ENCODE data around the gene RPP25L.
A peak's percentile ranks its signal among the peaks of the same experiment; 100 is the strongest.

The RPP25L gene

DNA sequence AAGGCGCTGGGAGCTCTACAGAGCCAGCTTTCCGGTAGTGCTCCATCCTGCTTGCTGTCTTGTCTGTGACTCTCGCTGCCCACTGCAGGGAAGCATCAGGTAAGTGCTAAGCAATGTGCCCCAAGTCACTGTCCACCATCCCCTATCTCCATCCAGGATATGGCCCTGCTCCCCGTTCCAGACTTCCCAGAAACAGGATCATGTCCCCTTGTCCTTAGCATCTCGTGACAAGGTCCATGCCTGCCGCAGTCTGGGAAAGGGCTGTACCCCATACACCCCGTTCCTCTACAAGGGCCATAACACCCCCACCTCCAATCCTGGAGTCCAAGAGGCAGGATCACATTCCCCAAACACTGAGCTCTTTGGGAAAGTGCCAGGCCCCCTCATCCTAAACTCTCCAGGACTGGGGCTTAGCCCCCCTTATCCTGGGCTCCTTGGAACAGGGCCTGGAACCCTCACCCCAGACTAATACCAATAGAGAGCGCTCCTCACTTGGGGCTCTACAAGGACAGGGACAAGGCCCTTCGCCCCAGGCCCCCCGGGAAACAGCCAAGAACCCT, 566 bp downstream of the RPP25L start:
- DNase-seq, result no peak

DNA sequence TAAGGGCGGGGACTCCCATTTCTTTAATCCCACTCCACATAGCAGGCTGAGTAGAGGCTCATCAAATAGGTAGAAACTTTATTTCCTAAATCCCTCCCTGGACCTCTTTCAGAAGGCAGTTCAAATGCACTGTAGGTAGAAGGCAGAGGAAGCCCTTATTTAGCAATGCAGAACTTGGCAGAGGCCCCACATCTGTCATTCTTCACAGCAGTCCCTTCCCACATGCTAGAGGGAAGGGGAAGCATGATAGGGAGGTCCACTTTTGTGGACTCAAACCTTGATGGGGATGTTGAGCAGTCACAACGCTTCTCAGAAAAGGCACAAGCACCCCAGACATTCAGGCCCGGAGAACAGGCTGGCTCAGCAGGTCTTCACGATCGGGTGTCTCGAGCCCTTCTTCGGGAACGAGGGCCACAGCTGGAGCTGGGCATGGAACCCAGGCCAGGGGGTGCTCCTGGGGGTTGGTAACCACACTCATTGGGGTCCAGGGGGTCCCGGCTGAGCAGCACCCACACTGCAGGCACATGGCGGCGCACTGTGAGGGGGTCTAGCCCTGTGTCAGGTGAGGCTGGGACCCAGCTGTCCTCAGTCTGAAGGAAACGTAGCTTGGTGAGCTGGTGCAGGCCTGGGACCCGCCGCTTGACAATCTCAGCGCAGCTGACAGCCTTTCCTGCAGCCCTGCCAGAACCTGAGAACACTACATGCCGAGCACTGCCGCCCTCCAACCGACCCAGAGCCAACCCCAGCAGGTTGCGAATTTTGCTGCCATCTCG, 1.3 kb downstream of the RPP25L start:
- no peak for DNase-seq

DNA sequence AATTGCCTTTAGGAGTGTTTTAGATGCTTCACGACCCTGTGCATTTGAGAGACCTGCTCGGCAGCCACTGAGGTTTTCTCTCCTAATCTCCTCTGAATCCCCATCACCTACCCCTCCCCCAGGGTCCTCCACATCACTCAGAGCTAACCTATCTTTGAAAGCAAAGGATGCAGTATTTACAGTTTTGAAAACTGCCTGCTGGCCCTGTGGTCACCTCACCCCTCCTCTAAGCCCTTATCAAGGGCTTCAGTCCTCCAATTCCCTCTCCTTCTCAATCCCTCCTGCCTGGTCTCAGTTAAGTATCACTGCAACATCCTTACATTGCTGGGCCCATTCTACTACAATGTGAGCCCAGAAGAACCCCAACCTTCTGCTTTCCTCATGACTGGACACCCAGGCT, 4.6 kb downstream of the RPP25L start:
- no peak for DNase-seq

DNA sequence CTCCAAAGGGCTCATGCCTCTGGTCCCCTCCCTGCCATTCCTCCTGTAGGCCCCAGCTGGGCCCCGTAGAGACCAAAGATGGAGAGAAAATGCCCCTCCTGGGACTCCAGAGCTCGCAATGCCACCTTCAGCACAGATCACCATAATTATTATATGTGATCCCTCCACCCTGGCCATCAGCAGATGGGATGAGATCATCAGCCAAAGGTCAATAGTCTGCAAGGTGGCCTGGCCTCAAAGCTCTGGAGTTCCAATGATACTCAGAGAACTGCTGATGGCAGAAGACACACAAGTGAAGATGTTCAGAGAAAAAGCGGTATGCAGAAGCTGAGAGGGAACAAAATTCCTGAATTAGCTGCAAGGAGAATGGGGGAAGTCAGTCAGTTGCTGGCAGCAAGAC, 5.0 kb downstream of the RPP25L start:
- DNase-seq, result no peak

DNA sequence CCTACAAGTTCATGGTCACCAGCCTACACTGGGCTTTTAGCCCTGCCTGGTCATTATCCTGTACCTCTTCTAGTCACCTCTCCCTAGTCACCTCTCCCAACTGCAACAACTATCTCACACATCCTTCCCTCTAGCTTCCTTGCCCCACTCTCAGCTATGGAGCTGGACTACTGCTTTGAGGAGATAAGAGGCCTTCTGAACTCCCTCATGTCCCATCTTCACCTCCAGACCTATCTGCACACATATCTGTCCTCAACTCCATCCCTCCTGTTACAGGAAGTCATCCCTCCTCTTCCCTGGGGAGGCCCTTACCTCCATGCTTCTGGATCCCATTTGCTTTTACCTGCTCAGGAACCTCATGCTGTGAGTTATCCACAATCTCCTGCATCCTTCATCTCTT, 5.7 kb downstream of the RPP25L start:
- no peak for DNase-seq

DNA sequence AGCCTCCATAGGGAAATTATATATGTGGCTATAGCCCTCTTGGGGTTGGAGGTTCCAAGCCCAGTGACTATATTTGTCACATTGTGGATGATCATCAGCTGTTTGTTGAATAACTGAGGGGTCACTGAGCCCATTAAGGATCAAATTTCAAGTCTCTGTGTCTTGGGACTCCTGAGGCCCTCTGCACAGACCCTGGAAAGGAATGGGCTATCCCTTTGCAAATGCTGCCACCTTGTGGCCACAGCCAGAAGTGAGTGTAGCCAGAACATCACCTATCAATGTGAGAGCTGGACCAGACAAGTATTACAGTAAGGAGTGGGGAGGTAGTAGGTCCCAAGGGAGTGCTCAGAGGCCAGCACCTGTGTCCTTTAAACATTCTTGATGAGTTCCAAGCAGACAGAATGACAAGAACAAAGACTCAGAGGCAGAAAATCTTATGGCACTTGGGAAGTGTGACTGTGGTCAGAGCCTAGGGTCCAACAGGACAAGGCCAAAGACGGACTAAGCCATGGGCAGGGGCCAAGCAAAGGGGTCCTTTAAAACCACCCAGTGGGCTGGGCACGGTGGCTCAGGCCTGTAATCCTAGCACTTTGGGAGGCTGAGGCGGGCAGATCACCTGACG, 8.2 kb downstream of the RPP25L start:
- peak; percentile 47 to 76 (median 64) for DNase-seq

DNA sequence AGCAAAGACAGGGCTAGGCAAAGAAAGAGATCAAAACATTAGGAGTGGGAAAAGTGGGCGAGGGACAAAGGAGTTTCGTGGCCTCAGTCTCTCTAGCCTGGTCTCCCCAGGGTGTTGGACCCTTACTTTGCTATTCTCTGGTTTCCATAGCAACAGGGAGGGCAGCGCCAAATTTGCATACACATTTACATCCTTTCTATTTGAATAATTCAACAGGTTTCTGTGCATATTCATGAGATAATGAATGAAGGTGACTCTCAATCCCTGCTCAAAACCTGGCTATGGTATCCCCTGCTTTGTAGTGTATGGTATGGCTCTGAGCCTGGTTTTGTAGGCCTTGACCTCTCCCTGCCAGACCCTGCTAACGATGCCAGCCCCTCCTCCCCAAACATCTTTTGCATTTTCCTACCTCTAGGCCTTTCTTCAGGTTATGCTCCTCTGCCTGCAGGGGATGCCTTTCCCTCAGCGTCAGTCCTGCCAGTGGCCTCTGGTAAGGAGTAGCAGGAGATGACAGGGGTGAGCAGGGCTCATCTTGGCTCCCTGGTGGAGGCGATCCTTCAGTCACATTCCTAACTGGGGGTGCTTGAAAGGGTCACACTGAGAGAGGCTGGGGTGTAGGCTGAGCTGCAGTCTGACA, 9.8 kb downstream of the RPP25L start:
- DNase-seq, result no peak

DNA sequence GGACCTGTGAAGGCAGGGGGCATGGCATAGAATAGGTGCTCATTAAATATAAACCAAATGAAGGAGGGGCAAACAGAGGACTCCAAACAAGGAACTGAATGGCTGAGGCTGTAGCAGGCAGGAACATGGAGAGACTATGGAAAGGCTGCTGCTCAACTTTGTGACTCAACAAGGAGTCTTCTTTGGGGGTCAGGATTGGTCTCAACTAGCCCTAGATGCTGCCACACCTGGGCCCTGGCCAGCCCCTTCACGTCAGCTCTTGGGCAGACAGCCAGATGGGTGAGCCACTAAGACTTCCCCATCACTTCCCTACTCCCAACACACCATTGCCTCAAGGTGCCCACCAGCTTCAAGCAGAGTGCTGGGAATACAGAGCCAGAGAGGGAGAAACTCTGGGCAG, 11.0 kb downstream of the RPP25L start:
- no peak for DNase-seq

DNA sequence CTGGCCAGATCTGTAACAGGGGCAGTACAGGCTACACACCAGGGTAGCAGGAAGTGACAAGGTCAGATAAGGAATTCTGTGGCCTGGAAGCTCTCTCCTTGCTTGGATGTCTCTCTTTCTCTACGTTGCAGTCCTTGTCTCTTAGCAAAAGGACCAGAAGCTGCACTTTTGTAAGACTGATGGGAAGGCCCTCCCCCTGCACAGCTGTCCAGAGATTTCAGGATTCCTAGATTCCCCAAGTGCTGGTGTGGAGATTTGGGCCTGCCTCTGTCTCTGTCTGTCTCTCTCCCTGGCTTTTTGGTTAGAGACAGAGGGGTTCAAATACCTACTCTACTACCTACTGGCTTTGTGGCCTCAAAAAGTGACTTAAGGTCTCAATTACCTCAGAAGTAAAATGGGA, 12.4 kb downstream of the RPP25L start:
- no peak for DNase-seq

DNA sequence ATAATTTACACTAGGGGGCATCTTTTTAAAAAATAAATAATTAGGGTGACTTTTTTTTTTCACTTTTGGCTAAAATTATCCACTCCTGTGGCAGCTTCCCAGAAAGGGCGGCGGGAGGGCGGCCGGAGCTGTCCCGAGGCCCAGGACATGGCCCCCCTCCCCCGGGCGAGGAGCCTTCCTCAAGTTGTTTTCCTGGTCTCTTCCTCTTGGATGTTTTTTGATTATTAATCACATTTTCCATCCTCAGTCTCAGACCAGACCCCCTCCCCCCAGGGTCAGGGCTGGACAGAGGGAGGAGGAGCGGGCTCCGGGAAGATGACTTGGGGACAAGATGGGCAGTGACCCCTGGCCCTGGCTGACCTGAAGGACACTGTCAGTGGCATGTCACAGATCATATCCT, 17.7 kb downstream of the RPP25L start:
- no peak for DNase-seq

DNA sequence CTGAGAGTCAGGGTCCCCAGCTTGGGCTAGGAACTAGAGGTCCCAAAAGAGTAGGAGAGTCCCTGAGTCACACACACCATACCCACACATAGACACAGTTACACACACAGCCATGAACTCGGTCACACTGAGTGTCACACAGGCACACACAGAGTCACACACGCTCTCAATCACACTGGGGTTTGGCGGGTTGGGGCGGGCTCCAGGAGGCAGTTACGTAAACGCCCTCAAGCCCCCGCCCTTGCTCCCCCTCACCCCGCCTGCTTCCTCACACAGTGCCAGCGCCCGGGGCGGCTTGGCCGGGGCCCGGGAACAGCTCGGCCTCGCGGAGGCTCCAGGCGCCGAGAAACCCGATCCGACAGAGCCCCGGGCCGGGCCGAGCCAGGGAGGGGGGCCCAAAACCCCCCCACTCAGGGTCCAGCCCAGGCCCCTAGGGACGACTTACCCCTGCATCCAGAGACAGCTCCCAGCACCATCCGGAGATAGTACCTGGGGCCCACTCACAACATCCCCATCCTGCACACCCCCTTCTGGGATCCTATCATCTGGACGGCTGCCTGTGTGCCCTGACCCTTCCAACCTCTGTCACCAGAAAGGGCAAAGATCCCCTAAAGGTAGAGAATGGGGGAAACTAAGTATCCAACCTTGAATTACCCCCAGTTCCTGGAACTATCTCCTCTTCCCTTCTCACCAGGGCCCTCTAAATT, 18.8 kb downstream of the RPP25L start:
- no peak for DNase-seq

DNA sequence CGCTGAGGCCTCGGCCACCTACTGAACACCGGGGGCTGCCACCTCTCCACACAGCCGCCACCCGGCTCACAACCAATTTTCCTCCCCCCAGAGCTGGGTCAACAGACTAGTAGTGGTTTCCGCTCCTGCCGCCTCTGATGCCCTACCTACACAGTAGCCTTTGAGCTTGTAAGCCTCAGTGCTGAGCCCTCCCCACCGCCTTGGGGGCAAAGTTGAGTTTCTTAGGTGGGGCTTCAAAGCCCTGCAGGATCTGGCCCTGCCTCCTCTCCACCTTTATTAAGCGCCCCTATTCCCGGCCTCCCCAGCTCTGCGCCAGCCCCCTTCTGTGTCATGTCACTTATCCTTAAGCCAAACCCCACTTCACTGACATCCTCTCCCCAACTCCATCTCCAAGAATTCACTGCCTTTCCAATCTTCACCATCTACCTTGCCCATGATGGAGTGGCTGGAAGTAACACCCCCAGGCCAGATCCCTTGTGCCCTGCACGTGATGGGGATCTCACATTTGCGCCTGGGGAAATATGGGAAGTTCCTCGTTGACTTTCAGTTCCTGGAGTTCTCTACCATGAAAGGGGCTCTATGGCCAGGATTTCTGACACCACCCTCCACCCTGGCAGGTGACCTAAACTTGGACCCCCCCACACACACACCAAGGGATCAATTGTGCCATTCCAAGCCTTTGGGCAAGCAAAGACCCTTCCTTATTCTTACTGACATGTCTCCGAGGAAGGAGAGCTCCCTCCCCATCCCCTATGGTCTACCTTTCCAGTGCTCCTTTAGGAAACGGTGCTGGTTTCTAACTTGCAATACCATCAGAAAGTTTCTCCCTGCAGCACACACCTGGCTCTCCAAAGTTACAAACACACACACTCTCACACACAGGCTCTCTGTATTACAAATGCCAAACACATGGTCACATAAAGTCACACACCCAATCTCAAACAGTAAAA, 19.7 kb downstream of the RPP25L start:
- DNase-seq, result no peak

DNA sequence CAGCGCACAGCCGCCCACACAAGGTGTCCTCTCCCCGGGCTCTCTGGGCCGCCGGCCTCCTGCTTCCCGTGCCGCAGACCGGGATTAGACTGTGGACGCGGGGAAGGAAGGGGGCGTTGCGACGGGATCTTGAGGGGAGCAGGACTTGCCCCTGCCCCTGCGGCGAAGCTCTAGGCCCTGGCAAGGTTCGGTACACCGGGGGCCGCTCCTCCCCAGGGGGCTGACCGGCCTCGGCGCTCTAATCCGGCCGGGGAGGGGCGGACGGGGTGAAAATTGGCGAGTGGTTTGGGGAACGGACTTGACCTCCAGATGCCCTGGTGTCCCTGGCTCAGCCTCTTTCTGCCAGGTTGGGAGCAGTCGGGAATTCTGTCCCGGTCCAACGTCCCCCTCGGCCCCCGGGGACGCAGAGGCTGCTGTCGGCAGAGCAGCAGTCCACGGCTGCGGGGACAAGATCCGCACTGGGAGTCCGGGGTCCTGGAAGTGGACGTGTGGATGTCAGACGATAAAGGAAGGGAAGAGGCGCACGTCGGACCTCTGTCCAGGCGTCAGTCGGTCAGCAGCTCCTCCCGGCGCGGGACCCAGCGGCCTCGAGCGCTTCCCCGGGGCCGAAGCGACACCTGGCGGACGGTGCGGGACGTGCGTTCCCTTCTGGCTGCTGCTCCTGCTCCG, 20.5 kb downstream of the RPP25L start:
- peak; percentile 39 to 74 (median 63) for DNase-seq

DNA sequence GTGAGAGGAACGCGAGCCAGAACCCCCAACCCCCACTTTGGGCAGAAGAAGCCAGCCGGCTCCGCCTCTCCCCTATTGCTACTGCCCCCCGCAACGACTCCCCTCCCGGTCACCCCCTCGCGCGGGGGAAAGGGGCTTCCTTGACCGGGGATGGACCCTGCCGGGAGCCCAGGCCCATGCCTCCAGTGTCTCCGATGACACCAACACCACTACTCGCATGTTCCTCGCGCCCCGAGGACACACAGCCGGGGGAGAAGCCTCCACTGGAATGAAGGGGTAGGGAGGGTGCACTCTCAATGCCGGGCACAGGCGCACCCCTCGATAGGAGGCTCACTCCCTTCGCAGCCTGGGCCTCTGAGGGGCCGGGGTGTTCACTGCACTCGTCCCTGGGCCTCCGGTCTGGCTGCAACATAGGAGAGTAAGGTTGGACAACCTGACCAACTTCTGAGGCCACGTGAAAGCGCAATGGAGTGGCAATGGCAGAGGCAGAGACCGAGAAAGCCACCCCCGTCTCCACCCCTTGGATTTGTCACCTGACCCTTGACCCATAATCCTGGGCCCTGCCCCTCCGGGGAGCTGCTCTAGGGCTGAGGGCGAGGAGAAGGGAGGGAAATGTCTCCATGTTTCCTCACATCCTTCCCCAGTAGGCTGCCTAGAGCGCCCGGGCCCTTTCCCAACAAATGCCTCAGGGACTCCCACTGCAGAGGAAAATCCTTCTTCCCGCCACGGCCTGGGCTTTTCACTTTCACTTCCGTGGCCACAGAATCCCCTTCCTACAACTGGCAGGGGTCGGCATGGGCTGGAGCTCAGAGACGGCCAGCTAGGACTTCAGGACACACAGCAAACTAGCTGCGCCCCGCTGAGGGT, 21.3 kb downstream of the RPP25L start:
- peak in 1 of 5 experiments; percentile 5 for DNase-seq

DNA sequence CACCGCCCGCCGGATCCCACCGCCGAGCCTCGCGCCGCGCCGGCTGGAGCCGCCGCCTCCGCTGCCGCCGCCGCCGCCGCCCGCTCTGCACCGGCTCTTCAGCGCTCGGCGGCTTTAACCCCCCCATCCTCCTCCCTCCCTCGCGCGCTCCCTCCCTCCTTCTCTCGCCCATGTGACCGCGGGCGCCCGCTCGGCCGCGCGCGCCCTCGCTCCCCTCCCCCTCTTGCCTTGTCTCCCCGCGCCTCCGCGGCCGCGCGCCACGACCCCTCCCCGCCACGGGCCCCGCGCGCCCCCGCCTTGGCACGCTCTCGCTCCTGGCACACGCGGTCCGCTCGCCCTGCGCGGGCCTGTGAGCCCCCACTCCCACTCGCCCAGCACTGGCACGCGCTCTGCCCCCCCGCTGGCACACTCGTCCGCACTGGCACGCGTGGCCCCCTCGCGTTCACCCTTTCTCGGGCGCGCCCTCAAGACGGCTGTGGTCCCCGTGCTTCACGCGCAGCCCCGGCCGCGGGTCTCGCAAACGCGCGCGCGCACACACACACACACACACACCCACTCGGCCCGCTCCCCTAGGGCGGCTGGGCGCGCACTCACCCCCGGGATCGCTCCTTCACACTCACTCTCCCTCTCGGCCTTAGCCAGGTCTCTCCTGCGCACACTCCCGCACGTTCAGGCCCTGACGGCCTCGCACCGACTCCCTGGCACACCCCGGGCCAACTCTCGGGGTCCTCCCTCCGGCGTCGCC, 22.1 kb downstream of the RPP25L start, which contains the start of gene CNTFR:
Gene CNTFR, minus strand, starts transcription at position 89 of the 745 bp plus-strand sequence. CDS start 20,743 bp downstream, outside the sequence.
- peak in 1 of 5 experiments; percentile 50 for DNase-seq

DNA sequence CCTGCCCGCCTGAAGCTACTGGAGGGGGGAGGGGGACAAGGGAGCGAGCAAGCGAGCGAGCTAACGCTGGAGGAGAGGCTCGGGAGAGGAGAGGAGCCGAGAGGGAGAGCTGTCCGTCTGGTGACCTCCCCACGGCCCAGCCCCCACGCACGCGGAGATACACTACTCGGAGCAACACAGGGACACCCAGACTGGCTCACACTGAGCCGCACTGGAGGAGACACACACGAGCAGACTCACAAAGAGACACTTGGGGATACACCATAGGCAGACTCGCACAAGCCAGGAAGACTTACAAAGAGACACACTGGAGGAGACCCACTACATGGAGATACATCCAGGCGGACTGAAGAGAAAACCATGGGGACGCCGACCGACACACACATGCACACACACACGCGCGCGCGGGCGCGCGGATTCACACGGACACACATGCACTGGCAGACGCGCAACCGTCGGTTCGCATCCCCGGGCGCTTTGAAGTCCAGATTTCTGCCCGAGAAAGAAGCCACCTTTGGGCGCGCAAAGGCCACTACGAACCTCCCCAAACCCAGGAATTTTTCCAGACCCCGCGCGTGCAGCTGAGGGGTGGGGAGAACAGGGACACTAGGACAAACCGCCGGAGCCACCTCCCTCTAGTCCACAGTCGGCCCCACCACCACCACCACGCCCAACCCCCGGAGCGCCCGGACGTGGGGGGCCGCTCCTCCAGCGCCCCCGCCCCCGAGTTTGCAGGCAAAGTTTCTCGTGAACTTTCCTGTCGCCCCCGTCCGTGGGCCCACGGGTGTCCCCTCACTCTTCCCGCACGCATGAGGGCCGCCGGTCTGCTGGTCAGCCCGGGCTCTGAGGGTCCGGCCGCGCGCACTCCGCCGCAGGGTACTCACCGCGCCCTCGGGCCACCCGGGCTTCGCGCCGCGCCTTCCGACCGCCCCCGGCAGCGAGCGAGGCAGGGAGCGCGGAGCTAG, 22.9 kb downstream of the RPP25L start:
- DNase-seq, result no peak

DNA sequence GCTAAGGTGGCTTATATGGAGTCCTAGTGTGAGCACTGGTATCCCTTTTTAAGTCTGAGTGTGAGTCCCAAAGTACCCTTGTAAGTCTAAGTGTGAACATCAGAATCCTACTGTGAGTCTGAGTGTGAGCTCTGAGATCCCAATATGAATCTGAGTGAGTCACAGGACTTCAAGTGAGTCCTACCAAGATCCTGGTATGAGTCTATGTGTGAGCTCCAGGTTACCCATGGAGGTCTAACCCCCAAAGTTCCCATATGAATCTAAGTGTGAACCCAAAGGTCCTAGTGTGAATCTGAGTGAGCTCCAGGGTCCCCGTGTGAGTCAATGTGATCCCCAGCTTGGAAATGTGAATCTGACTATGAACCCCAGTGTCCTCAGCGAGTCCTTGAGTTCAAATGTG, 24.6 kb downstream of the RPP25L start:
- no peak for DNase-seq
